ENCODE results near the gene YEATS2. TPM values are rescaled to one million over a fixed set of nuclear protein-coding genes. Genes with fewer than 3 reads are reported as not detected.

The YEATS2 gene
- total RNA-seq, 3 donors from 2014 or later (not counting 1 experiment from before 2014, with no cell fraction given), result 23.1 to 25.8 (median 25.2) TPM

DNA sequence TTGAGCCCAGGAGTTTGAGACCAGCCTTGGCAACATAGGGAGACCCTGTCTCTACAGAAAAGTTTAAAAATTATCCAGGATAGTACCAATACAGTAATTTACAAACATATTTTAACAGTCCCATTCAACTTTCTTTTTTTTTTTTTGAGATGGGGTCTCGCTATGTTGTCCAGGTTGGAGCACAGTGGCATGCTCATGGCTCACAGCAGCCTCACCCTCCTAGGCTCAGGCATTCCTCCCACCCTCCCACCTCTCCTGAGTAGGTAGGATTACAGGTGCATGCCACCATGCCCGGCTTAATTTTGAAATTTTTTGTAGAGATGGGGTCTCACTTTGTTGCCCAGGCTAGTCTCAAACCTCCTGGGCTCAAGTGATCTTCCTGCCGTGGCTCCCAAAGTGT is 140.3 kb downstream of the YEATS2 start:
- peaks cover 13% of the 10 kb centered on the region for H3K36me3 Mint-ChIP-seq

DNA sequence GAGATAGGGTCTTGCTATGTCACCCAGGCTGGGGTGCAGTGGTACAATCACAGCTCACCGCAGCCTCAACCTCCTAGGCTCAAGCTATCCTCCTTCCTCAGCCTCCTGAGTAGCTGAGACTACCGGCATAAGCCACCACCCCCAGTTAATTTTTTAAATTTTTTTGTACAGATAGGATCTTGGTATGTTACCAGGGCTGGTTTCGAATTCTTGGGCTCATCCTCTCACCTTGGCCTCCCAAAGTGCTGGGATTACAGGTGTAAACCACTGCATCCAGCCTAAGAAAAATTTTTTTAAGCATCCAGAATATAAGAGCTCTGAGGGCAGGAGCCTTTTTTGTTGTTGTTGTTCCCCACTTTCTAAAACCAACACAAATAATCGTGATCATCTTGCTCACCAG is 142.2 kb downstream of the YEATS2 start:
- Mint-ChIP-seq H3K27ac (no peak overlapping the region), H3K36me3 (peaks cover 13% of the 10 kb centered on the region), H3K27me3 (ENCODE audit: low read depth in 2 of 2) (no peaks in the 10 kb centered on the region), H3K4me1 (no peaks in the 10 kb centered on the region), H3K9me3 (no peaks in the 10 kb centered on the region), H3K4me3 (no peak overlapping the region)
- DNase-seq (no peak), ATAC-seq (no peak)
- Histone ChIP-seq H3K4me1 (ENCODE audit: control insufficient read depth, insufficient read depth, low read length) (no peaks in the 10 kb centered on the region), H3K27me3 (ENCODE audit: control insufficient read depth, insufficient read depth, low read length) (no peaks in the 10 kb centered on the region), H3K9me3 (ENCODE audit: control insufficient read depth, insufficient read depth, low read length) (no peaks in the 10 kb centered on the region), H3K36me3 (ENCODE audit: control insufficient read depth, insufficient read depth, low read length) (peaks cover 50% of the 10 kb centered on the region), H3K4me3 (ENCODE audit: low read length) (no peak overlapping the region), H3K27ac (ENCODE audit: low read length) (no peak overlapping the region)
- intact Hi-C loops (cut with micrococcal nuclease), result no loop called here
- 97% methylated on average over 4 of the region's 4 CpGs for WGBS (ENCODE audit: insufficient coverage)
- TF ChIP-seq, protein P1, sequence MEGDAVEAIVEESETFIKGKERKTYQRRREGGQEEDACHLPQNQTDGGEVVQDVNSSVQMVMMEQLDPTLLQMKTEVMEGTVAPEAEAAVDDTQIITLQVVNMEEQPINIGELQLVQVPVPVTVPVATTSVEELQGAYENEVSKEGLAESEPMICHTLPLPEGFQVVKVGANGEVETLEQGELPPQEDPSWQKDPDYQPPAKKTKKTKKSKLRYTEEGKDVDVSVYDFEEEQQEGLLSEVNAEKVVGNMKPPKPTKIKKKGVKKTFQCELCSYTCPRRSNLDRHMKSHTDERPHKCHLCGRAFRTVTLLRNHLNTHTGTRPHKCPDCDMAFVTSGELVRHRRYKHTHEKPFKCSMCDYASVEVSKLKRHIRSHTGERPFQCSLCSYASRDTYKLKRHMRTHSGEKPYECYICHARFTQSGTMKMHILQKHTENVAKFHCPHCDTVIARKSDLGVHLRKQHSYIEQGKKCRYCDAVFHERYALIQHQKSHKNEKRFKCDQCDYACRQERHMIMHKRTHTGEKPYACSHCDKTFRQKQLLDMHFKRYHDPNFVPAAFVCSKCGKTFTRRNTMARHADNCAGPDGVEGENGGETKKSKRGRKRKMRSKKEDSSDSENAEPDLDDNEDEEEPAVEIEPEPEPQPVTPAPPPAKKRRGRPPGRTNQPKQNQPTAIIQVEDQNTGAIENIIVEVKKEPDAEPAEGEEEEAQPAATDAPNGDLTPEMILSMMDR (IDR thresholded peaks at IDR 0.05), result no peak

More for the DNA sequence above, 140.3 kb downstream of the YEATS2 start:
- Histone ChIP-seq H3K27me3 (ENCODE audit: control insufficient read depth, insufficient read depth, low read length) (no peaks in the 10 kb centered on the region), H3K27ac (ENCODE audit: low read length) (no peak overlapping the region), H3K9me3 (ENCODE audit: control insufficient read depth, insufficient read depth, low read length) (no peaks in the 10 kb centered on the region), H3K4me1 (ENCODE audit: control insufficient read depth, insufficient read depth, low read length) (no peaks in the 10 kb centered on the region), H3K36me3 (ENCODE audit: control insufficient read depth, insufficient read depth, low read length) (peaks cover 50% of the 10 kb centered on the region), H3K4me3 (ENCODE audit: low read length) (no peak overlapping the region)
- no peaks in the 10 kb centered on the region for H3K27me3 Mint-ChIP-seq (ENCODE audit: low read depth in 2 of 2)
- TF ChIP-seq, protein P1 (IDR thresholded peaks at IDR 0.05), result no peak
- 94% methylated on average over 2 of the region's 3 CpGs for WGBS (ENCODE audit: insufficient coverage)
- intact Hi-C loops (cut with micrococcal nuclease), result no loop called here
- DNase-seq (no peak), ATAC-seq (no peak)
- H3K4me3 Mint-ChIP-seq, result no peak overlapping the region
- no peaks in the 10 kb centered on the region for H3K4me1 Mint-ChIP-seq
- H3K9me3 Mint-ChIP-seq, result no peaks in the 10 kb centered on the region
- H3K27ac Mint-ChIP-seq, result no peak overlapping the region

DNA sequence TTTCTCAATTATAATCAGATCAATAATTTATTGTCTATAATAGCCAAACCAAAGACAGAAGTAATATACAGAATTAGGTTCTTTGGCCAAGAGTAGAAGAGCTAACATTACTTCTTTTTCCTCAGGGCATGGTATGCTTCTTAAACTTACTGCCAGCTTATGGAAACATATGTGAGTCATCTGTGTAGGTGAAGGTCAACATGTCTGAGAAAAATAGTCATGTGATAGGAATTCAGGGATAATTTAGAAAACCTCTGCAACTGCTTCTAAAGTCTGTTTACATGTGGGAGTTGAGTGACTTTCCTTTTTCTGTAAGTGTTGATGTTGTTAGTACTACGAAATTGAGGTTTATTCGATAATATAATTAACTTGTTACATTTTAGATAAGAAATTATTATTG is 147.0 kb downstream of the YEATS2 start:
- TF ChIP-seq, protein P1 (IDR thresholded peaks at IDR 0.05), result no peak
- Mint-ChIP-seq H3K27me3 (ENCODE audit: low read depth in 2 of 2) (no peaks in the 10 kb centered on the region), H3K36me3 (peaks cover 13% of the 10 kb centered on the region), H3K4me1 (no peaks in the 10 kb centered on the region), H3K4me3 (no peak overlapping the region), H3K27ac (no peak overlapping the region), H3K9me3 (no peaks in the 10 kb centered on the region)
- no CpG with 5 or more reads among the region's 2 CpGs for WGBS (ENCODE audit: insufficient coverage)
- Histone ChIP-seq H3K4me1 (ENCODE audit: control insufficient read depth, insufficient read depth, low read length) (no peaks in the 10 kb centered on the region), H3K9me3 (ENCODE audit: control insufficient read depth, insufficient read depth, low read length) (no peaks in the 10 kb centered on the region), H3K27me3 (ENCODE audit: control insufficient read depth, insufficient read depth, low read length) (no peaks in the 10 kb centered on the region), H3K4me3 (ENCODE audit: low read length) (no peak overlapping the region), H3K36me3 (ENCODE audit: control insufficient read depth, insufficient read depth, low read length) (peaks cover 63% of the 10 kb centered on the region), H3K27ac (ENCODE audit: low read length) (no peak overlapping the region)
- intact Hi-C loops (cut with micrococcal nuclease), result no loop called here
- DNase-seq, result no peak
- no peak for ATAC-seq

DNA sequence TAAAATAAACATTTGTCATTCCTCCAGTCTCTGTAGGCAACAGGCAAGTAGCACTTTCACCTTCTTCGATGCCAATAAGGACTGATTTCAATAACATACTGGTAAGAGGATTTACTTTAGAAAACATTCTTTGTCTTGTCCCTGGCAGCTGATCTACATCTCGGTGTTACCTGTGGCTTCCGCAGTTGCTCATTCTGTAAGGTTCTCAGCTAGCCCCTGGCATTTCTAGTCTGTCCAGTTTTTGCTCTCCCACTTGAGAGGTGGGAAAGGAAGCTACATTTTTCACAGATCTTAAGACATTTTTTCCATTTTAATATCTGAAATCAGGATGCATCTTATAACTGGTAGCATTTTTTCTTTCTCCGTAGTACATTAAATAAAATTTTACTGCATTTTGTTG is 147.5 kb downstream of the YEATS2 start:
- H3K36me3 Mint-ChIP-seq, result peaks cover 10% of the 10 kb centered on the region
- no peaks in the 10 kb centered on the region for H3K9me3 ChIP-seq (ENCODE audit: control insufficient read depth, insufficient read depth, low read length)
- no peaks in the 10 kb centered on the region for H3K27me3 Mint-ChIP-seq (ENCODE audit: low read depth in 2 of 2)
- no peak overlapping the region for H3K27ac ChIP-seq (ENCODE audit: low read length)
- H3K4me1 ChIP-seq (ENCODE audit: control insufficient read depth, insufficient read depth, low read length), result no peaks in the 10 kb centered on the region
- TF ChIP-seq, protein P1 (IDR thresholded peaks at IDR 0.05), result no peak
- H3K36me3 ChIP-seq (ENCODE audit: control insufficient read depth, insufficient read depth, low read length), result peaks cover 62% of the 10 kb centered on the region
- H3K9me3 Mint-ChIP-seq, result no peaks in the 10 kb centered on the region
- DNase-seq (no peak), ATAC-seq (no peak)
- no peak overlapping the region for H3K4me3 ChIP-seq (ENCODE audit: low read length)
- no peak overlapping the region for H3K4me3 Mint-ChIP-seq
- WGBS (ENCODE audit: insufficient coverage), result 98% methylated on average over 4 of the region's 4 CpGs
- H3K27ac Mint-ChIP-seq, result no peak overlapping the region
- H3K27me3 ChIP-seq (ENCODE audit: control insufficient read depth, insufficient read depth, low read length), result no peaks in the 10 kb centered on the region
- intact Hi-C loops (cut with micrococcal nuclease), result no loop called here
- no peaks in the 10 kb centered on the region for H3K4me1 Mint-ChIP-seq
